Frontal cortex (tissue), 4 donors: ENCODE results near the gene SPAM1. TPM values are rescaled to one million over a fixed set of nuclear protein-coding genes. Genes with fewer than 3 reads are reported as not detected.
"Not testable (repeated sequence)": the region's sequence is repeated elsewhere in the genome, so short reads cannot be mapped to it uniquely, and the experiment has no call there.

ENCODE experiments used
- DNase-seq, 2 donors: peaks; one replicate each; pipeline ENCODE4 v3.0.0; 2012; ENCODE audit warnings: low spot score in 2 of 2
- FAIRE-seq: peaks from 2 replicates; lab custom pipeline; 2012; peaks lifted over from hg19 to GRCh38; lab: Jason Lieb, UNC
- total RNA-seq: library from RNA; depleted of rRNA; stranded (reverse); fragments of >200 nt; gene quantifications from one replicate; pipeline ENCODE4 v1.2.3, GENCODE V29; 2014
- donor health status: control.
- donor health status: control.
- donor health status: control.

SPAM1 gene
- total RNA-seq, 1 donor from 2014 or later = not detected

DNA sequence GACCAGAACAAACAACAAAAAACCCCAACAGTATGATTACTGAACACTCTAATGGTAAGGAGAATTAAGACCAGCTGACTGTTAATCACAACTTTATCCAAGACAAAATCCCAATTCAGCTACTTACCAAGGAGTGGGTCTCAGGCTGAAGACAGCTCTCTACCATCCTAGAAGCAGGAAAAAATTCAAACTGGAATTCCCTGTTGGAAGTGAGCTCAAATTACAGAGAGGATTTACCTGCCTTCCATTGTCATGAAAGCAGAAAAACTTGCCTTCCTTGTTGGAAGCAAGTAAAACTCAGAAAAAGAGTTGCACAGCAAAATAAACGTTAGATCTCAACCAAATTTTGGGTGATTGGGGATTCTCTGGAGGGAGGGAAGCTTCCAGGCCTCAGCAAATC is 20.9 kb downstream of the SPAM1 start:
- FAIRE-seq = no peak
- DNase-seq = no peak

DNA sequence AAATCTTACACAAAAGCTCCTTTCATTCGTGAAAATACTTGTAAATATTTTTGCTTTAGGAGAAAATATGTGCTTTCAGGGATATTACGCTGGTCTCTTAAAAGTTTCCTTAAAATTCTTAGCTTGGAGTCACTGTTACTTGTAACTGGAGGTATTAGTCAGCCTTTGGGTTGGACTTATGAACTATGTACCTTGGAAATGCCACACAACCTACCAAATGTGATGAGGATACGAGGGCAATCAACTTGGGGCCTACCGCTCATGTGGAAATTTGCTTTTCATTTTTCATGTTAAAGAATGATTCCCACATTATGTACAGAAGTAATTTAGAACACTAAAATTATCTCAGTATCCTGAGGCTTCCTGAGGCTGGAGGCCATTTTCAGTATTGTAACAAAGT is 23.1 kb downstream of the SPAM1 start:
- FAIRE-seq (no peak), DNase-seq (no peak)

DNA sequence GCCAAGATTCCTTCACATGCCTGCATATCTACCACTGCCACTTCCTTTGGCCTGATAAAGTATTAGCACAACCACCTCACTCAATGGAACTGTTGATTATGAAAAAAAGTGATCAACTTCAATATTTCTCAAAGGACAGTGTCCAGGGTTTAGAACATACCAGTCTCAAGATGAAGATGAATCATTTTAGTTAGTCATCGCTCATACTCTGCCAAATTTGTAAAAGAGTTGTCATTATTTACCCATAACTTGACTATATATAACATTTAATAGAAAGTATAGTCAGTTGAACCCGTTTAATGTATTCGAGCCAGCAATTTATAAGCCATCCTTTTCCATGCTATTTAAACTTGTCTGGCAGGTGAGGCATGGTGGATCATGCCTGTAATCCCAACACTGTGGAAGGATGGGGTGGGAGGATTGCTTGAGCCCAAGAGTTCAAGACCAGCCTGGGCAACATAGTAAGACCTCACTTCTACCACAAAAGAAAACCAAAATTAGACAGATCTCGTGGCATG is 33.2 kb downstream of the SPAM1 start:
- FAIRE-seq = no peak
- no peak for DNase-seq

DNA sequence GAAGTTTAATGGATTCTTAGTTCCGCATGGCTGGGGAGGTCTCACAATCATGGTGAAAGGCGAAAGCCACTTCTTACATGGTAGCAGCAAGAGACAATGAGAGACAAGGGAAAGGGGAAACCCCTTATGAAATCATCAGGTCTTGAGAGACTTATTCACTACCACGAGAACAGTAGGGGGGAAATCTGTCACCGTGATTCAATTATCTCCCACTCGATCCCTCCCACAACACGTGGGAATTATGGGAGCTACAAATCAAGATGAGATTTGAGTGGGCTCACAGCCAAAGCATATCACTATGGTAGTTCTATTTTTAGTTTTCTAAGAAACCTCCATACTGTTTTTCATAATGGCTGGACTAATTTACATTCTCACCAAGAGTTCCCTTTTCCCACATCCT is 36.7 kb downstream of the SPAM1 start:
- DNase-seq = no peak
- no peak for FAIRE-seq

DNA sequence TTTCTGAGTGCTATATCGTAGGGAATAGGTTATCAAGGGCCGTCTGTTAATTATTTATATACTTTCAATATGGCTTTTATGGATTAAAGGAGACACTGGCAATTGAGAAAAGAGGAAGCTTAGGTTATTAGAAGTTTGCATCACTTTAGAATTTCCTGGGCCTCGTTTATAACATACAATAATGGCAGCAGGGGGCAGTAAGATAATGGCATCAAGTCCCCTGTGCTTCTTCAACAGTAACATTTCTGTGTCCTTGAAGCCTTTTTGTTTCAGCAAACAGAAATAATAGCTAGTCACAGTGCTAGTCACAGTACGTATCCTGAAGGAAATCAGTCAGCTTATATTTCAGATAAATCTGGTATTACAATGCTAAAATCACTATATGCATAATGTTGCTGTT is 41.9 kb downstream of the SPAM1 start:
- DNase-seq = no peak
- peak; percentile 63 for FAIRE-seq

DNA sequence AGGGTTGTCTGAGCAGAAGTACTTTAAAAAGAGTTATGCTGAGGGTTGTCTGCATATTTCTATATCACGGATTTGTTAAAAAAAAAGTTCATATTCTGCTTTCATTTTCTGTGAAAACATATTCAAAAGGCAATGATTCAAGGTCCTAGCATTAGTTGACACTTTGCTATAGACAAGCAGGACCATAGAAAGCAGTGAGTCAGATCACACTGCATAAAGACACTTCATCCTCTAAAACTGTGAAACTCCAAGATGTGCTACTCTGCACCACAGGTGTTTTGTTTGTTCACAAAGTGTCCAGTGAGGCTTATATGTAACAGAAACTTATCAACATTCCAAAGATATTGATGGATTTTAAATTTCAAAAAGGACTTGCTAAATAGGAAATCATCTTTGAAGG is 47.0 kb downstream of the SPAM1 start:
- DNase-seq (no peak), FAIRE-seq (no peak)

DNA sequence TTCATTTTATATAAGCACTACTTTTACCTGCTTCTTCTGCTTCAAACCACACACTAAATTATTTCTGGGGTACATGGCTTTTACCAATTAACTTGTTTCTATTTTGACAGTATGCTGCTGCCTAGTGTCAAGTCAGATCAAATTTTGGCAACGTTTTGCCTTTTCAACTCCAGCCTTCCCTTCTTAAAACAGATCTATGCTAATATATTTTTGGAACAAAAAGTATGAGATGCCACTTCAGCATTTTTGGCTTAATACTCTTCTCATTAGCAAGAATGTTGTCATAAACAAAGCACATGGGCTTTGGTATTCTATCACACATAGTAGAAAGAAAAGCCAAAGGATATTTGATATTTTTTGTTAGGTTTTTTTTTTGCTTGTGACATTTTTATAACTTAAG is 47.8 kb downstream of the SPAM1 start:
- FAIRE-seq (no peak), DNase-seq (no peak)

DNA sequence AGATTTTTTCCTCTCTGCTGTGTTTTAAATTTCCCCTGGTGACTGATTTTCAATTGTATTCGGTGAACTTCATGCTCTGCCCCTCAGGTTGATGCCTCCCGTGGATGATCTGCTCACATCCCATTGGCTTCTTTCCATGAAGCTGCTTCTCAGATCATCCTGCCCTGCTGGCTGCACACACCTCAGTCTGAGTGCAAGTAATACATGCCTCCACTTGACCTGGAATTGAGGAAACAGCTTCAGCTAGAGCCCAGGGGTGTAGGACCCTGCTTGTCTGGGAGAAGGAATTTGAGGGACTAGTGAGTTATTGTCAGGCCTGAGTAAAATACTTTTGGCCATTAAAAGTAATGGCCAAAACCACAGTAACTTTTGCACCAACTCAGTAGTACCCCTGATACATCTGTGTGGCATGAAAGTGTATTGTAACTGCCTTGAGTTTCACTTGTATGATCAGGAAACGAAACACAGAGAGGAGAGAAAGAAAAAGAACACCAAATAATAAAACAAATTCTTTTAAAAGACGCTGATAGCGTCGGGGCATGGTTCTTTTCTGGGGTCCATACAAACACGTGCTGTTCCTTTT is 49.4 kb downstream of the SPAM1 start:
- FAIRE-seq = no peak

DNA sequence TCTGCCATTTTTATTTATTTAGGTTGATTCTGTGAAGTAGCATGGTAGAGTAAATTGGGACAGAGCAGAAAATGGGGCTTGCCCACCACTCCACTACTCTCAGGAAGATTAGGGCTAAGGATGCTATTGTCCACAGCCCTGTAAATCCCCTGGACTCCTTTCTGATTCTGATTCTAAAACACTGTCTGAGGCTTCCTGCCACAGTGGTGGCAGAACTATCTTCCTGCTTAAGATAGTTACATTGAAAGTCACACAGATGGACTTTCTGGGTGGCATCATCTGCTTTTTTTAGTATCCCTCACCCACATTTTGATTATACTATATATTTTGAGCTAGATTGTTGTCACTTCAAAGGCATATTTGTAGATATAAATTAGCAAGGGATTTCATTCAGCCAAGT is 50.0 kb downstream of the SPAM1 start:
- DNase-seq (no peak), FAIRE-seq (no peak)

More for the DNA sequence above, 49.4 kb downstream of the SPAM1 start:
- no peak for DNase-seq

DNA sequence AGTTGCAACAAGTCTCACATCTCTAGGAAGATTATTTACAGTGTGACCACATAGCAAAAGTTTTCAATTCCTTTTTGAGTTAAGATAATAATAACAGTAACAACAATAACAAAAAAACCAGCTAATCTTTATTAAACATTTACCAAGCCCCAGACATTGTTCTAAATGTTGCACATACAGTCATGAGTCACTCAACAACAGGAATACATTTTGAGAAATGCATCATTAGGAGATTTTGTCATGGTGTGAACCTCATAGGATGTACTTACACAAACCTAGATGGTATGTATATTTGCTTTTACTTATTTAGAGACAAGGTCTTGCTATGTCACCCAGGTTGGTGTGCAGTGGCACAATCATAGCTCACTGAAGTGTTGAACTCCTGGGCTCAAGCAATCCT is 52.0 kb downstream of the SPAM1 start:
- FAIRE-seq (no peak), DNase-seq (no peak)

DNA sequence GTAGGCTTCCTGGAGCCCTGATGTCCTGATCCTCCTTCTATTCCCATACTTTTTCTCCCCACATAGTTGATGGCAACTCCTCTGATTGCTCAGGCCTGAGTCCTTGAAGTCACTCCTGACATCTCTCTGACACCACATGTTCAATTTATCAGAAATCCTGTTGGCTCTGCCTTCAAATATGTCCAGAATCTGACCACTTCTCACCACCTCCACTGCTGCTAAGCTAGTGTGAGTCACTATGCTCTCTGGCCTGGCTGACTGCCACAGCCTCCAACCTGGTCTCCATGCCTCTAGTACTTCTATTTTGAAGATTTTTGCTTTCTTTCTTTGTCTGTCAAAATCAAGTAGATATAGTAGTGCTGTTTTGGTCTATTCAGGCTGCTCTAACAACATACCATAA is 54.8 kb downstream of the SPAM1 start:
- no peak for DNase-seq
- no peak for FAIRE-seq

DNA sequence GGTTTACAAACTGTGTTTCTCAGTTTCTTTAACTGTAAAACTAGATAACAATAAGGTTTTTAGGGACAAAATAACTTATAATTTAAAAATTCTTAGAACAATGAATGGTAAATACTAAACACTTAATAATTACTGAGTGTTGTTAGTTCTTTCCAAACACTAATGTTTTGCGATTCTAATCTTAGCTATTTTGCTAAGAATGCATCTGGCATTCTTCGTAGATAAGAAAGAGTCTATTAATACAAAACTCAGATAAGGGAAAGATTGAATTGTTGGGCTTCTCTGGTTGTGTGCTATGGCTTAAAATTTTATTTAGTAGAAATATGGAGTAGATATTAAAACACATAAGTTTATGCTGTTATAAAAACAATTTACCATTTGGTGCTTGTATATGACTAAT is 62.4 kb downstream of the SPAM1 start:
- DNase-seq = no peak
- FAIRE-seq = no peak

DNA sequence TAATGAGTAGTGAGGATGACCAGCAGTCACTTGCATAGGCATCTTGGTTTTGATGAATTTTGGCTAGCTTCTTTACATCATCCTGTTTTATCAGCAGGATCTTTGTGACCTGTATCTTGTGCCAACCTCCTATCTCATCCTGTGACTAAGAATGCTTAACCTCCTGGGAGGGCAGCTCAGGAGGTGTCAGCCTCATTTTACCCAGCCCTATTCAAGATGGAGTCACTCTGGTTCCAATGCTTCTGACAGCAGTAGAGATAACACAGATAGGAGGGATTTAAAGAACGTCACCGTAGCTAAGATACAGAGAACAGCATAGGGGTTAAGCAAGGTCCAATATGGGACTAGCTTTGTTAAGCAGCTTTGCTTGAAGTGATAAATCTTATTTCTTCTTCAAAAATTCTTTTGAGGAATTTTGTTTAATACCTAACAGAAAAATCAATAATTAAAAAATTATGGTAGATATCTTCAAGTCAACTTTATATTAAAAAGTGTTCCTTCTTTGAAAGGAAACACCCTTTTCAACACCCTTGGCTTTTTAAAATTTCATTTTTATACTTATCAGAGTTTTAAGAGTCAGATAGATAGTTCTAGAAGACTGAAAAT is 68.0 kb downstream of the SPAM1 start:
- DNase-seq = no peak

DNA sequence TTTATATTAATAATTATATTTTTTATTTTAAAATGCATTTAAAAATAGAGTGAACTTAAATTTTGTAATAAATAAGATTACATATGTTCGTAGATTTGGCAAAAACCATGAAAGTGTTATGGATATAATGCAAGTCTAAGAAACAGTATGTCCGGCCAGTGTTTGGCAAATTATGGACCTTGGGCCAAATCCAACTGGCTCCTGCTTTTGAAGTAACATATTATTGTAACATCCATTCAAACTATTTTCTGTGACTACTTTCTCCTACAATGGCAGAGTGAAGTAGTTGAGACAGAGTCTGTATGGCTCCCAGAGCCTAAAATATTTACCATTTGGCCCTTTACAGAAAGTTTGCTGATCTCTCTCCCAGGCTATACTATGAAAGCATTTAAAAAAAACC is 69.0 kb downstream of the SPAM1 start:
- FAIRE-seq (no peak), DNase-seq (no peak)

More for the DNA sequence above, 68.0 kb downstream of the SPAM1 start:
- FAIRE-seq = no peak

DNA sequence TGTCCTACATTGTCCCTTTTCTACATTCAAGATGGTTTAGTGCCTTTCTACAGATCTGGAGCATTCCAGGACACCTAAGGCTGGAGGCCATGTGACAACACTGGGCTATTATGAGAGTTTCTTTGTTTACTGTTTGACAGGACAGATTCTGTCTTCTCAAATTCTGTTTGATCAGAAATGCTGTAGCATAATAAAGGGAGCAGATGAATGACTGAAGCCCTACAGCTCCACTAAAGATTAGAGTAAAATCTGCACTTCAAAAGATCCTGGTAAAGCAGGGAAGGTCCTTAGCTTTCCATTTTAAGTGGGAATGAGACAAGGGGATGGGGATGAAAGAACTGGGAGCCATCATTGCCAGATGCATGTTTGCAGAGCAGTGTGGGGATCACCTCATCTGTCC is 69.4 kb downstream of the SPAM1 start:
- FAIRE-seq (no peak), DNase-seq (no peak)

DNA sequence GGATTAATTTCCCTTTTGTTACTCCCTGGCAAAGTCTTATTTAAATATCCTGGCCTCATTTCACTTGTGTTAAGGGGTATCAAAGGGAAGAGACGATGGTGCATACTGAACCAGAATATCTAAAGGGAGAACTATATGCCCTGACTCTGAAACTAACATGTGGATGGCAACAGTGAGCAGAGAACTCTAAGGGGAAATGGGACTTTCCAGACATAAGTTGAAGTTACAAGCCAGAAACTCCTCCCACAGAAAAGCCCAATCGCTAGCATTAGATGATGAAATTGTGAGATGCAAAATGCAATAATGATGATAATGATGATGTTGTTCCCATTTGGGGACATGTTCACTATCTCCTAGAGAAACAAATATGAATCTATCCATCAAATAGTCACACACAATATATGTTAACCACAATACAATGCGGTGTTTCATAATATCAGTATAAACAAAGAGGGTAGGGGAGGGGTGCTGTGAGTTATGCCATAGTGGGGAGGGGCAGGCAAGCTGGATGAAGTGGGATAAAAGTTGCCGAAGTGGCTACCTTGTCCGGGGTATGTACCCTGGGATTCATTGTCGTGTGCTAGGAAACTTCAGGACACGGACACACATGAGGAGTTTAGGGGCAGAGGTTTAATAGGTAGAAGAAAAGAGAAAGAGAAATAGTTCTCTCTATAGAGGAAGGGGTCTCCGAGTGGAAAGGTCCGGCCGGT is 70.7 kb downstream of the SPAM1 start:
- no peak for FAIRE-seq
- DNase-seq = no peak

DNA sequence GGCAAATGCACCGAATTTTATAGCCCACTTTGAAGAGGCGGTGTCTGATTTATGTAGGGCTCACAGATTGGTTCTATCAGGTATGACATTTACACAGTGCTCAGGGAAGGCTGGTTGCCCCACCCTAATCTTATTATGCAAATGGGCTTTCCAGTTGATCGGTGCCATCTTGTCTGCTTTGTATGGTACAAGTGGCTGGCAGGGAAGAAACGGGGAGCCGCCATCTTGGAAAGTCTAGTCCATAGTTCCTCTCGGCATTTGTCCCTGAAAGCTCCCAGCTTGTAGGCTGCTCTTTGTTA is 71.2 kb downstream of the SPAM1 start:
- no peak for FAIRE-seq
- no peak for DNase-seq

DNA sequence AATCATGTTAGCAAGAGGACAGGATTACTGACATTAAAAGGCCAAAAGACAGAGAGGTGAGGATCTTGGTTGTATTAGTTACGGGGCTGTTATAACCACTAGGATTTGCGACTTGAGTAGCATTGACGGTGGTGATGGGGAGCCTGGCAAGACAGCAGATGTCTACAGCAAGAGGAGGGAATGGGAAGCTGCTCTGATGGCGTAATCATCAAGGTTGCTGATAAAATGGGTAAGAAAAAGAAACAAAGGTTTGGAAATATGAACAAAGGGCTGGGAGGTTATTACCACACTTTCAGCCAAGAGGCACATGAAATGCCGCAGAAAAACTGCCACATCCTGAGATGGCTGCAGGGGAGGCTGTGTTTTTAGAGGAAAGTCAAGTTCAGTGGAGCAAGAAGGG is 73.9 kb downstream of the SPAM1 start:
- no peak for DNase-seq
- no peak for FAIRE-seq

DNA sequence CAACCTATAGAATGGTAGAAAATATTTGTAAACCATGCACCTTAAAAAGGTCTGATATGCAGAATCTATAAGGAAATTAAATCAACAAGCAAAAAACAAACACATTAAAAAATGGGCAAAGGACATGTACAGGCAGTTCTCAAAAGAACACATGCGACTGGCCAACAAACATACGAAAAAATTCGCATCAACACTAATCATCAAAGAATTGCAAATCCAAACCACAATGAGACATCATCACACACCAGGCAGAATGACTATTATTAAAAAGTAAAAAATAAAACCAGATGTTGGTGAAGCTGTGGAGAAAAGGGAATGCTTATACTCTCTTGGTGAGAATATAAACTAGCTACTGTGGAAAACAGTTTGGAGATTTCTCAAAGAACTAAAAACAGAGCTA is 74.7 kb downstream of the SPAM1 start:
- DNase-seq (no peak), FAIRE-seq (no peak)

DNA sequence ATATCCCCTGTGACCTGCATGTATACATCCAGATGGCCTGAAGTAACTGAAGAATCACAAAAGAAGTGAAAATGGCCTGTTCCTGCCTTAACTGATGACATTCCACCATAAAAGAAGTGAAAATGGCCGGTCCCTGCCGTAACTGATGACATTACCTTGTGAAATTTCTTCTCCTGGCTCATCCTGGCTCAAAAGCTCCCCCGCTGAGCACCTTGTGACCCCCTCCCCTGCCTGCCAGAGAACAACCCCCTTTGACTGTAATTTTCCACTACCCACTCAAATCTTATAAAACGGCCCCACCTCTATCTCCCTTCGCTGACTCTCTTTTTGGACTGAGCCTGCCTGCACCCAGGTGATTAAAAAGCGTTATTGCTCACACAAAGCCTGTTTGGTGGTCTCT is 83.3 kb downstream of the SPAM1 start:
- not testable (repeated sequence) for DNase-seq, FAIRE-seq

DNA sequence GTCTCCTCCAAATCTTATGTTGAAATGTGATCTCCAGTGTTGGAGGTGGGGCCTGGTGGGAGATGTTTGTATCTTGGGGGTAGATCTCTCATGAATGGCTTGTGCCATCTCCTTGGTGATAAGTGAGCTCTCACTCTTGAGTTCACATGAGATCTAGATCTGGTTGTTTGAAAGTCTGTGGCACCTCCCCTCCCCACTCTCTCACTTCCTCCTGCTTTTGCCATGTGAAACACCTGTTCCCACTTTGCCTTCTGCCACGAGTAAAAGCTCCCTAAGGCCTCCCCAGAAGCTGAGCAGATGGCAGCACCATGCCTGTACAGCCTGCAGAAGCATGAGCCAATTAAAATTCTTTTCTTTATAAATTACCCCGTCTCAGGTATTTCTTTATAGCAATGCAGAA is 84.3 kb downstream of the SPAM1 start:
- no peak for FAIRE-seq

More for the DNA sequence above, 84.3 kb downstream of the SPAM1 start:
- no peak for DNase-seq
